Ovary (tissue), 9 donors: Measurements from ENCODE around the gene CHRND. TPM values are rescaled to one million over a fixed set of nuclear protein-coding genes. Genes with fewer than 3 reads are reported as not detected.

ENCODE experiments used
- DNase-seq, 5 donors: peaks; one replicate each; pipeline ENCODE4 v3.0.0-alpha.2; 2019 to 2020
- H3K27ac ChIP-seq, 2 donors: fragments of 200-600 bp; one replicate each; pipeline versions ENCODE4 v1.5.1 to v1.8.0; 2019 to 2022
- H3K27me3 ChIP-seq: fragments of 200-600 bp; one replicate; pipeline ENCODE4 v1.8.0; 2022
- H3K36me3 ChIP-seq: fragments of 200-600 bp; sonication (generic); one replicate; pipeline ENCODE4 v1.5.1; 2019
- H3K4me1 ChIP-seq: one replicate; pipeline ENCODE4 v1.8.1; 2013; ENCODE audit warnings: mild to moderate bottlenecking, moderate library complexity; ENCODE audit not compliant: insufficient read depth
- H3K4me3 ChIP-seq: fragments of 200-600 bp; sonication (generic); one replicate; pipeline ENCODE4 v1.5.1; 2017
- H3K9me3 ChIP-seq, 2 donors: fragments of 200-600 bp in 1 of 2; sonication (generic) in 1 of 2; one replicate each; pipeline versions ENCODE4 v1.5.1 to v1.8.1; 2013 to 2019; ENCODE audit warnings: mild to moderate bottlenecking in 1 of 2, moderate library complexity in 1 of 2
- CTCF ChIP-seq, 3 donors: fragments of 450-650 bp in 2 of 3; fragments of 200-600 bp in 1 of 3; IDR thresholded peaks; one replicate each; pipeline versions ENCODE4 v1.5.1 to v1.8.0; 2016 to 2022; ENCODE audit warnings: antibody characterized with exemption in 3 of 3, mild to moderate bottlenecking in 1 of 3
- EP300 ChIP-seq: sonication (generic); formaldehyde crosslinking; IDR thresholded peaks from one replicate; pipeline ENCODE4 v1.6.1; 2017; ENCODE audit warnings: antibody characterized with exemption
- POLR2A ChIP-seq: fragments of 450-650 bp; IDR thresholded peaks from one replicate; pipeline ENCODE4 v1.6.1; 2017; ENCODE audit warnings: antibody characterized with exemption, mild to moderate bottlenecking, moderate library complexity
- WGBS, 3 donors: extraction: QIAGEN DNeasy Blood & Tissue Kit in 1 of 3; methylation state at CpG; one replicate each; pipeline versions ENCODE4 v1.1.5 to v1.1.7; 2013 to 2017; 5-methylcytosine and 5-hydroxymethylcytosine counted together
- intact Hi-C, 4 donors: fragments of 100-400 bp; cut with DNase I; formaldehyde crosslinking; loops; one replicate each; pipeline versions ENCODE4 v1.11.0 to v1.15.1; 2022 to 2023
- polyA plus RNA-seq, 2 donors: library from polyadenylated mRNA; stranded (reverse); fragments of 200-250 nt in 1 of 2; fragments of 350-450 nt in 1 of 2; fragmentation: Illumina TruSeq in 1 of 2; extraction: RNeasy Lipid Tissue Mini Kit (QIAGEN cat#74804) in 1 of 2; gene quantifications; one replicate each; pipeline ENCODE4 v1.2.3, GENCODE V29; 2013 to 2014
- total RNA-seq, 7 donors: library from RNA; depleted of rRNA in 2 of 7; stranded (reverse); fragments of >200 nt in 2 of 7; fragmentation: NEBNext Ultra II Directional in 3 of 7; extraction: Animal tissue kit (Norgen Biotek cat#: 25700) in 3 of 7; gene quantifications; one replicate each; pipeline versions ENCODE4 v1.1.0 to v1.2.4, GENCODE V29; 2016 to 2023
- donor health status: DM: no; HTN: no; CAD: no; lungs with moderate emphysema.
- donor health status: DM: no; HTN: no; CAD: no.
- donor health status: Bipolar disorder and iron deficiency.
- donor health status: DM: yes; HTN: yes; CAD: no.
- donor health status: DM: no; HTN: no; CAD: no.
- donor health status: DM: yes; HTN: yes; CAD: no.

The CHRND gene
- total and polyA plus RNA-seq, 9 donors, result 0.28 to 0.40 TPM; not detected in 7

GRCh38 chr2:232543928-232544631 lies 18.1 kb downstream of the CHRND start:
- H3K27ac ChIP-seq, result no peak overlapping the region
- intact Hi-C loops, result no loop called here
- DNase-seq, result no peak
- no peaks in the 10 kb centered on the region for H3K9me3 ChIP-seq
- H3K27me3 ChIP-seq, result no peaks in the 10 kb centered on the region
- H3K4me1 ChIP-seq, result no peaks in the 10 kb centered on the region
- WGBS, 3 donors, result 91 to 96% (median 94%) methylated on average over 19 of the region's 19 CpGs
- no peaks in the 10 kb centered on the region for H3K36me3 ChIP-seq
- TF ChIP-seq POLR2A, result no peak
- TF ChIP-seq CTCF (IDR thresholded peaks at IDR 0.05), result no peak
- no peak for TF ChIP-seq EP300
- H3K4me3 ChIP-seq, result no peak overlapping the region

GRCh38 chr2:232544674-232545073 lies 18.7 kb downstream of the CHRND start:
- intact Hi-C loops, result no loop called here
- Histone ChIP-seq H3K27ac (no peak overlapping the region), H3K9me3 (no peaks in the 10 kb centered on the region), H3K4me1 (no peaks in the 10 kb centered on the region), H3K4me3 (no peak overlapping the region), H3K27me3 (no peaks in the 10 kb centered on the region), H3K36me3 (no peaks in the 10 kb centered on the region)
- WGBS, 3 donors, result 93 to 95% (median 94%) methylated on average over 6 of the region's 6 CpGs
- DNase-seq, result no peak
- no peak for TF ChIP-seq POLR2A
- no peak for TF ChIP-seq EP300
- TF ChIP-seq CTCF (IDR thresholded peaks at IDR 0.05), result no peak

GRCh38 chr2:232545511-232546375 lies 19.8 kb downstream of the CHRND start:
- TF ChIP-seq POLR2A (no peak), EP300 (no peak), CTCF (IDR thresholded peaks at IDR 0.05) (no peak)
- intact Hi-C loops, result no loop called here
- Histone ChIP-seq H3K4me1 (no peaks in the 10 kb centered on the region), H3K27ac (no peak overlapping the region), H3K4me3 (no peak overlapping the region), H3K36me3 (no peaks in the 10 kb centered on the region), H3K27me3 (no peaks in the 10 kb centered on the region), H3K9me3 (no peaks in the 10 kb centered on the region)
- WGBS, 3 donors, result 89 to 94% (median 92%) methylated on average over 17 of the region's 17 CpGs
- no peak for DNase-seq

GRCh38 chr2:232547991-232548390 lies 22.0 kb downstream of the CHRND start:
- no peaks in the 10 kb centered on the region for H3K27me3 ChIP-seq
- TF ChIP-seq POLR2A (no peak), CTCF (IDR thresholded peaks at IDR 0.05) (no peak), EP300 (no peak)
- intact Hi-C loops, result no loop called here

More at GRCh38 chr2:232547991-232548390, 22.0 kb downstream of the CHRND start:
- Histone ChIP-seq H3K36me3 (no peaks in the 10 kb centered on the region), H3K27ac (no peak overlapping the region), H3K4me3 (no peak overlapping the region), H3K4me1 (peaks cover 2% of the 10 kb centered on the region), H3K9me3 (no peaks in the 10 kb centered on the region)
- DNase-seq, result no peak
- 94 to 99% (median 98%) methylated on average over 6 of the region's 6 CpGs for WGBS, 3 donors
